Measurements from ENCODE around the gene GLRX. TPM values are rescaled to one million over a fixed set of nuclear protein-coding genes. Genes with fewer than 3 reads are reported as not detected.
A peak's percentile ranks its signal among the peaks of the same experiment; 100 is the strongest.

The GLRX gene
- total and polyA plus RNA-seq, 2 of the 13 experiments (the other 11 are each of a cell fraction or from before 2014, with no cell fraction given): 63.8 to 499 TPM

DNA sequence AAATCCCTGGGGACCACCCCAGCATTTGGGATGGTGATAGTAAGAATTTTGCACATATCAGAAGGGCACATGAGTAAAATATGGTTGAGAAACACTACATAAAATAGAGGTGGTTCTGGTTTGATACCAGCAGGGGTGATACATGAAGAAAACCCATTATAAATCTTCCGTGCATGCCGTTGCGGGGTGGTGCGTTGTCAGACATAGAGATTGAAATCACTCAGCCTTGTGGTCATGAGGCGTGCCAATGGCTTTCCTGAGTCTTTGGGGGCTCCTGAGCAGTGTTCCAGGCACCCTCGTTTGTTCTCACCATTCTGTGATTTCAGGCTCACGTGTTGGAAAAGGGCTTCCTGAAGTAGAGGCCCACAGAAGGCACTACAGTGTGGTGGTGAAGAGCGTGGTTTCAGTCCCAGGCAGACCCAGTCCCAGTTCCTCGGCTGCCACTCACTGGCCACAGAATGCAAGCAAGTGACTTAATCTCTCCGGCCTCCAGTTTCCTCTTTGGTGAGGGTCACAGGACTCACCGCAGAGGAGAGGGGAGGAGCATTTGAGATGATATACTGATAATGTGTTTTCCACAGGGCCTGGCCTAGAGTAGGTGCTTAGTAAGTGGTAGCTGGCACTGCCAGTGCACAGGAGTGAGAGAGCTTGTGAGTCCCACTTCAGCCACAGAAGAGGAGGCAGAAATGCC lies 20.5 kb upstream of the GLRX start (continued):
- TF ChIP-seq CTCF (CRISPR knock-in tag; IDR thresholded peaks at IDR 0.05) (peak; percentile 94), ZNF232 (CRISPR knock-in tag; IDR thresholded peaks at IDR 0.05; ENCODE audit: borderline replicate concordance) (peak; percentile 16; the same call in 1 of the 2 replicates), U2AF1 (optimal IDR thresholded peaks at IDR 0.05; ENCODE audit: low read depth, low read length) (peak; percentile 42), DNMT3B (CRISPR knock-in tag; conservative IDR thresholded peaks at IDR 0.05) (peak; percentile 73; the same call in 1 of the 2 replicates), ZBTB38 (CRISPR knock-in tag; IDR thresholded peaks at IDR 0.05) (peak; percentile 61; the same call in 1 of the 2 replicates), POGZ (CRISPR knock-in tag; IDR thresholded peaks at IDR 0.05) (peak; percentile 44; the same call in 1 of the 2 replicates), MXD1 (CRISPR knock-in tag; IDR thresholded peaks at IDR 0.05) (0 out of 2 replicates have a peak, but pooled peaks have one; percentile 21), ZFX (CRISPR knock-in tag; IDR thresholded peaks at IDR 0.05; ENCODE audit: low read depth) (peak; percentile 61), CBFB (CRISPR knock-in tag; IDR thresholded peaks at IDR 0.05) (peak; percentile 31; the same call in 1 of the 2 replicates), YEATS4 (CRISPR knock-in tag; IDR thresholded peaks at IDR 0.05; ENCODE audit: borderline replicate concordance) (peak; percentile 33; the same call in 1 of the 2 replicates), NR2F2 (IDR thresholded peaks at IDR 0.05; ENCODE audit: borderline replicate concordance, low read depth) (no peak; the same call in 1 of the 2 replicates), MED1 (CRISPR knock-in tag; IDR thresholded peaks at IDR 0.05) (peak; percentile 60), ZNF772 (CRISPR knock-in tag; IDR thresholded peaks at IDR 0.05) (0 out of 2 replicates have a peak, but pooled peaks have one; percentile 58), TARDBP (CRISPR knock-in tag; IDR thresholded peaks at IDR 0.05) (peak; percentile 18; the same call in 1 of the 2 replicates), MNT (IDR thresholded peaks at IDR 0.05) (0 out of 2 replicates have a peak, but pooled peaks have one; percentile 9), TBX2 (CRISPR knock-in tag; IDR thresholded peaks at IDR 0.05; ENCODE audit: borderline replicate concordance) (peak; percentile 65), PITX1 (CRISPR knock-in tag; IDR thresholded peaks at IDR 0.05) (peak; percentile 78; the same call in 1 of the 2 replicates), RFXAP (CRISPR knock-in tag; IDR thresholded peaks at IDR 0.05; ENCODE audit: borderline replicate concordance) (0 out of 2 replicates have a peak, but pooled peaks have one; percentile 54), ZNF264 (CRISPR knock-in tag; IDR thresholded peaks at IDR 0.05) (no peak)
- TF ChIP-seq, protein P1, sequence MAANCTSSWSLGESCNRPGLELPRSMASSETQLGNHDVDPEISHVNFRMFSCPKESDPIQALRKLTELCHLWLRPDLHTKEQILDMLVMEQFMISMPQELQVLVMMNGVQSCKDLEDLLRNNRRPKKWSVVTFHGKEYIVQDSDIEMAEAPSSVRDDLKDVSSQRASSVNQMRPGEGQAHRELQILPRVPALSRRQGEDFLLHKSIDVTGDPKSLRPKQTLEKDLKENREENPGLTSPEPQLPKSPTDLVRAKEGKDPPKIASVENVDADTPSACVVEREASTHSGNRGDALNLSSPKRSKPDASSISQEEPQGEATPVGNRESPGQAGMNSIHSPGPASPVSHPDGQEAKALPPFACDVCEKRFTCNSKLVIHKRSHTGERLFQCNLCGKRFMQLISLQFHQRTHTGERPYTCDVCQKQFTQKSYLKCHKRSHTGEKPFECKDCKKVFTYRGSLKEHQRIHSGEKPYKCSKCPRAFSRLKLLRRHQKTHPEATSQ (CRISPR knock-in tag; IDR thresholded peaks at IDR 0.05; ENCODE audit: borderline replicate concordance): peak; percentile 78; the same call in 1 of the 2 replicates
- TF ChIP-seq, protein P2, sequence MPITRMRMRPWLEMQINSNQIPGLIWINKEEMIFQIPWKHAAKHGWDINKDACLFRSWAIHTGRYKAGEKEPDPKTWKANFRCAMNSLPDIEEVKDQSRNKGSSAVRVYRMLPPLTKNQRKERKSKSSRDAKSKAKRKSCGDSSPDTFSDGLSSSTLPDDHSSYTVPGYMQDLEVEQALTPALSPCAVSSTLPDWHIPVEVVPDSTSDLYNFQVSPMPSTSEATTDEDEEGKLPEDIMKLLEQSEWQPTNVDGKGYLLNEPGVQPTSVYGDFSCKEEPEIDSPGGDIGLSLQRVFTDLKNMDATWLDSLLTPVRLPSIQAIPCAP (CRISPR knock-in tag; IDR thresholded peaks at IDR 0.05; ENCODE audit: low read depth): no peak

Data from HepG2 (cell line).